HEK293 (cell line): ENCODE results near the gene DLX3.

ENCODE experiments used
- CTCF ChIP-seq: fragments of 450-650 bp; formaldehyde crosslinking; IDR thresholded peaks from 2 replicates; pipeline ENCODE4 v1.5.1; 2016; ENCODE audit warnings: missing biosample characterization, missing genetic modification characterization
- MYNN ChIP-seq: fragments of 450-650 bp; formaldehyde crosslinking; IDR thresholded peaks from 2 replicates; pipeline ENCODE4 v1.5.1; 2016; ENCODE audit warnings: missing biosample characterization, missing genetic modification characterization, borderline replicate concordance
- PBX3 ChIP-seq: sonication (generic); formaldehyde crosslinking; IDR thresholded peaks from 2 replicates; pipeline ENCODE4 v1.8.1; 2022; ENCODE audit warnings: mild to moderate bottlenecking, moderate library complexity, missing genetic modification reagents
- ZNF140 ChIP-seq: fragments of 450-650 bp; formaldehyde crosslinking; IDR thresholded peaks from 2 replicates; pipeline ENCODE4 v1.5.1; 2016; ENCODE audit warnings: missing biosample characterization, missing genetic modification characterization
- ZNF211 ChIP-seq: fragments of 450-650 bp; formaldehyde crosslinking; IDR thresholded peaks from 2 replicates; pipeline ENCODE4 v1.5.1; 2016; ENCODE audit warnings: low read depth, missing biosample characterization, missing genetic modification characterization
- ZNF311 ChIP-seq: fragments of 450-650 bp; formaldehyde crosslinking; IDR thresholded peaks from 2 replicates; pipeline ENCODE4 v1.5.1; 2017; ENCODE audit warnings: missing biosample characterization, missing genetic modification characterization, borderline replicate concordance

GRCh38 chr17:49996121-49996494 is 1.1 kb upstream of the DLX3 start:
- TF ChIP-seq ZNF140 (no peak), MYNN (tag by site-specific recombination) (no peak), PBX3 (CRISPR knock-in tag) (no peak), CTCF (no peak), ZNF211 (tag by site-specific recombination) (no peak), ZNF311 (tag by site-specific recombination) (no peak)
